Measurements from ENCODE around the gene TLCD2. TPM values are rescaled to one million over a fixed set of nuclear protein-coding genes. Genes with fewer than 3 reads are reported as not detected.

TLCD2 gene
- total RNA-seq, 1 experiment from 2014 or later: 1.9 TPM

- TF ChIP-seq GTF2I (CRISPR knock-in tag; conservative IDR thresholded peaks at IDR 0.05): no peak
- TF ChIP-seq FOXP4 (CRISPR knock-in tag; IDR thresholded peaks at IDR 0.05): 0 out of 2 replicates have a peak, but pooled peaks have one; percentile 20
- TF ChIP-seq ZNF532 (CRISPR knock-in tag; IDR thresholded peaks at IDR 0.05; ENCODE audit: borderline replicate concordance): no peak
- no peak for TF ChIP-seq ERG (CRISPR knock-in tag; IDR thresholded peaks at IDR 0.05)
- peak; percentile 61; the same call in 1 of the 2 replicates for TF ChIP-seq ARID4B (CRISPR knock-in tag; IDR thresholded peaks at IDR 0.05; ENCODE audit: borderline replicate concordance)
- no peak for TF ChIP-seq ZMAT4 (CRISPR knock-in tag; IDR thresholded peaks at IDR 0.05)
- TF ChIP-seq TCF7 (CRISPR knock-in tag; IDR thresholded peaks at IDR 0.05; ENCODE audit: low read depth): no peak
- peak; percentile 82 for TF ChIP-seq MAX (CRISPR knock-in tag; IDR thresholded peaks at IDR 0.05)
- peak; percentile 91 for TF ChIP-seq PRDM15 (CRISPR knock-in tag; IDR thresholded peaks at IDR 0.05)
- no peak for TF ChIP-seq CBFB (CRISPR knock-in tag; IDR thresholded peaks at IDR 0.05; ENCODE audit: low read depth)
- TF ChIP-seq TEAD1 (CRISPR knock-in tag; IDR thresholded peaks at IDR 0.05): peak; percentile 71
- peak; percentile 54; the same call in 1 of the 2 replicates for TF ChIP-seq GABPB1 (CRISPR knock-in tag; IDR thresholded peaks at IDR 0.05)
- peak; percentile 97 for TF ChIP-seq SP1 (CRISPR knock-in tag; conservative IDR thresholded peaks at IDR 0.05)
- TF ChIP-seq ZNF396 (CRISPR knock-in tag; IDR thresholded peaks at IDR 0.05; ENCODE audit: borderline replicate concordance): no peak
- TF ChIP-seq ETV6 (CRISPR knock-in tag; IDR thresholded peaks at IDR 0.05): no peak; the same call in 1 of the 2 replicates
- no peak for TF ChIP-seq RORB (CRISPR knock-in tag; IDR thresholded peaks at IDR 0.05)
- no peak for TF ChIP-seq JAZF1 (CRISPR knock-in tag; IDR thresholded peaks at IDR 0.05)
- no peak for TF ChIP-seq SMAD3 (CRISPR knock-in tag; IDR thresholded peaks at IDR 0.05; ENCODE audit: borderline replicate concordance)
- TF ChIP-seq ATF2 (CRISPR knock-in tag; IDR thresholded peaks at IDR 0.05; ENCODE audit: borderline replicate concordance, low read depth): no peak
- TF ChIP-seq OVOL2 (CRISPR knock-in tag; IDR thresholded peaks at IDR 0.05; ENCODE audit: borderline replicate concordance): no peak
These were observed 25.6 kb downstream of the TLCD2 start, which contains the start of gene PRPF8 (continued) for GRCh38 chr17:1684378-1685189.

Measured in WTC11 (cell line).